HepG2 (cell line): Measurements from ENCODE around the gene CHST4. TPM values are rescaled to one million over a fixed set of nuclear protein-coding genes. Genes with fewer than 3 reads are reported as not detected.

ENCODE experiments used
- ATF3 ChIP-seq: sonication (generic); formaldehyde crosslinking; IDR thresholded peaks from 2 replicates; pipeline ENCODE4 v1.4.0; 2020; ENCODE audit warnings: missing genetic modification reagents
- BCL3 ChIP-seq: sonication (generic); formaldehyde crosslinking; IDR thresholded peaks from 2 replicates; pipeline ENCODE4 v1.5.1; 2020; ENCODE audit warnings: mild to moderate bottlenecking, missing genetic modification reagents, moderate library complexity
- ELF1 ChIP-seq: sonication (generic); formaldehyde crosslinking; IDR thresholded peaks from 2 replicates; pipeline ENCODE4 v1.4.0; 2020; ENCODE audit warnings: missing genetic modification reagents
- IRX3 ChIP-seq: sonication (generic); formaldehyde crosslinking; IDR thresholded peaks from 2 replicates; pipeline ENCODE4 v1.8.1; 2023; ENCODE audit warnings: mild to moderate bottlenecking, low read depth, missing genetic modification reagents, borderline replicate concordance
- JDP2 ChIP-seq: sonication (generic); formaldehyde crosslinking; IDR thresholded peaks from 2 replicates; pipeline ENCODE4 v1.8.1; 2022; ENCODE audit warnings: missing genetic modification reagents, borderline replicate concordance
- NFE2 ChIP-seq: sonication (generic); formaldehyde crosslinking; IDR thresholded peaks from 2 replicates; pipeline ENCODE4 v1.4.0; 2020; ENCODE audit warnings: missing genetic modification reagents
- PATZ1 ChIP-seq: sonication (generic); formaldehyde crosslinking; IDR thresholded peaks from 2 replicates; pipeline ENCODE4 v1.4.0; 2020; ENCODE audit warnings: missing genetic modification reagents
- YY1 ChIP-seq: IDR thresholded peaks from 2 replicates; pipeline ENCODE4 v1.6.1; 2011; ENCODE audit warnings: low read length, low read depth, moderate library complexity, mild to moderate bottlenecking; ENCODE audit not compliant: insufficient read depth, insufficient replicate concordance
- ZBTB1 ChIP-seq: sonication (generic); formaldehyde crosslinking; IDR thresholded peaks from 2 replicates; pipeline ENCODE4 v1.4.0; 2020; ENCODE audit warnings: missing genetic modification reagents, borderline replicate concordance
- ZBTB10 ChIP-seq: sonication (generic); formaldehyde crosslinking; IDR thresholded peaks from 2 replicates; pipeline ENCODE4 v1.4.0; 2020; ENCODE audit warnings: missing genetic modification reagents, borderline replicate concordance
- ZBTB43 ChIP-seq: sonication (generic); formaldehyde crosslinking; conservative IDR thresholded peaks from 2 replicates; pipeline ENCODE4 v1.4.0; 2020; ENCODE audit warnings: missing genetic modification reagents
- ZFX ChIP-seq: sonication (generic); formaldehyde crosslinking; IDR thresholded peaks from 2 replicates; pipeline ENCODE4 v1.4.0; 2020; ENCODE audit warnings: mild to moderate bottlenecking, low read depth, missing genetic modification reagents, moderate library complexity
- ZHX1 ChIP-seq: sonication (generic); formaldehyde crosslinking; IDR thresholded peaks from 2 replicates; pipeline ENCODE4 v1.8.1; 2022; ENCODE audit warnings: low read depth, mild to moderate bottlenecking, missing genetic modification reagents
- ZMYM4 ChIP-seq: sonication (generic); formaldehyde crosslinking; IDR thresholded peaks from 2 replicates; pipeline ENCODE4 v1.8.1; 2023; ENCODE audit warnings: mild to moderate bottlenecking, missing genetic modification reagents
- ZNF501 ChIP-seq: sonication (generic); formaldehyde crosslinking; IDR thresholded peaks from 2 replicates; pipeline ENCODE4 v1.5.1; 2020; ENCODE audit warnings: mild to moderate bottlenecking, moderate library complexity, missing genetic modification reagents
- ZNF772 ChIP-seq: sonication (generic); formaldehyde crosslinking; IDR thresholded peaks from 2 replicates; pipeline ENCODE4 v1.5.0; 2020; ENCODE audit warnings: mild to moderate bottlenecking, missing genetic modification reagents
- polyA plus RNA-seq, 8 experiments: library from polyadenylated mRNA; depleted of rRNA in 3 of 8; stranded (reverse) in 7 of 8; unstranded in 1 of 8; fragments of >200 nt; fragmentation: Illumina TruSeq in 4 of 8; extraction: Trizol in 4 of 8; gene quantifications; 2 replicates each; pipeline versions ENCODE4 v1.2.1 to v1.2.3, GENCODE V29; 2011 to 2016; ENCODE audit warnings: low read depth in 4 of 8, missing spikeins in 1 of 8, mixed read lengths in 1 of 8; ENCODE audit not compliant: insufficient read depth in 1 of 8
- total RNA-seq, 5 experiments: library from RNA; depleted of rRNA; stranded (reverse); fragments of >200 nt; fragmentation: Illumina TruSeq; extraction: Trizol; gene quantifications; 2 replicates each; pipeline ENCODE4 v1.2.3, GENCODE V29; 2016; ENCODE audit warnings: low read depth in 1 of 5

The CHST4 gene
- total and polyA plus RNA-seq, 2 of the 13 experiments (the other 11 are each of a cell fraction or from before 2014, with no cell fraction given), result not detected

GRCh38 chr16:71584543-71585317 is 58.5 kb downstream of the CHST4 start (continued):
- TF ChIP-seq ZBTB10 (CRISPR knock-in tag), result no peak
- TF ChIP-seq PATZ1 (CRISPR knock-in tag), result no peak
- TF ChIP-seq ZNF772 (CRISPR knock-in tag), result no peak
- no peak for TF ChIP-seq ELF1 (CRISPR knock-in tag)
- TF ChIP-seq ZBTB43 (CRISPR knock-in tag), result no peak
- TF ChIP-seq BCL3, result 0 out of 2 replicates have a peak, but pooled peaks have one; percentile 32
- no peak for TF ChIP-seq NFE2 (CRISPR knock-in tag)
- TF ChIP-seq ZMYM4 (CRISPR knock-in tag), result no peak
- no peak for TF ChIP-seq ZFX (CRISPR knock-in tag)
- no peak for TF ChIP-seq YY1
- TF ChIP-seq ZNF501 (CRISPR knock-in tag), result no peak
- TF ChIP-seq JDP2 (CRISPR knock-in tag), result no peak
- no peak for TF ChIP-seq ATF3 (CRISPR knock-in tag)
- no peak for TF ChIP-seq ZBTB1 (CRISPR knock-in tag)
- TF ChIP-seq ZHX1 (CRISPR knock-in tag), result no peak
- TF ChIP-seq IRX3 (CRISPR knock-in tag), result no peak
